ENCODE results near the gene MEGF10. TPM values are rescaled to one million over a fixed set of nuclear protein-coding genes. Genes with fewer than 3 reads are reported as not detected.

Gene MEGF10
- total RNA-seq, 1 donor from 2014 or later: 33.0 TPM

- no peak for FAIRE-seq
- DNase-seq (ENCODE audit: low spot score in 2 of 2): no peak
These were observed 115.9 kb downstream of the MEGF10 start for GRCh38 chr5:127406326-127407121.

GRCh38 chr5:127409246-127409917 is 118.8 kb downstream of the MEGF10 start:
- no peak for FAIRE-seq
- DNase-seq (ENCODE audit: low spot score in 2 of 2): peak in 1 of 2 donors; percentile 13

GRCh38 chr5:127409921-127410675 is 119.5 kb downstream of the MEGF10 start:
- no peak for DNase-seq (ENCODE audit: low spot score in 2 of 2)
- FAIRE-seq: peak; percentile 19

- FAIRE-seq: no peak
- no peak for DNase-seq (ENCODE audit: low spot score in 2 of 2)
These were observed 120.4 kb downstream of the MEGF10 start for GRCh38 chr5:127410959-127411358.

- FAIRE-seq (no peak), DNase-seq (ENCODE audit: low spot score in 2 of 2) (no peak)
These were observed 120.8 kb downstream of the MEGF10 start for GRCh38 chr5:127411381-127411780.

GRCh38 chr5:127412698-127413097 is 122.1 kb downstream of the MEGF10 start:
- FAIRE-seq (no peak), DNase-seq (ENCODE audit: low spot score in 2 of 2) (no peak)

- DNase-seq (ENCODE audit: low spot score in 2 of 2) (no peak), FAIRE-seq (no peak)
These were observed 124.4 kb downstream of the MEGF10 start for GRCh38 chr5:127415034-127415433.

GRCh38 chr5:127416906-127417305 is 126.3 kb downstream of the MEGF10 start:
- FAIRE-seq: no peak
- no peak for DNase-seq (ENCODE audit: low spot score in 2 of 2)

GRCh38 chr5:127417528-127417927 is 126.9 kb downstream of the MEGF10 start:
- FAIRE-seq (no peak), DNase-seq (ENCODE audit: low spot score in 2 of 2) (no peak)

- FAIRE-seq: no peak
- no peak for DNase-seq (ENCODE audit: low spot score in 2 of 2)
These were observed 127.8 kb downstream of the MEGF10 start for GRCh38 chr5:127418367-127418766.

GRCh38 chr5:127418974-127419682 is 128.5 kb downstream of the MEGF10 start:
- FAIRE-seq (no peak), DNase-seq (ENCODE audit: low spot score in 2 of 2) (no peak)

- DNase-seq (ENCODE audit: low spot score in 2 of 2) (no peak), FAIRE-seq (no peak)
These were observed 129.2 kb downstream of the MEGF10 start for GRCh38 chr5:127419683-127420257.

GRCh38 chr5:127420758-127421157 is 130.2 kb downstream of the MEGF10 start:
- no peak for FAIRE-seq
- DNase-seq (ENCODE audit: low spot score in 2 of 2): no peak

GRCh38 chr5:127421471-127421870 is 130.9 kb downstream of the MEGF10 start:
- FAIRE-seq: no peak

GRCh38 chr5:127423173-127423798 is 132.7 kb downstream of the MEGF10 start:
- peak; percentile 30 for FAIRE-seq
- no peak for DNase-seq (ENCODE audit: low spot score in 2 of 2)

More at GRCh38 chr5:127421471-127421870, 130.9 kb downstream of the MEGF10 start:
- DNase-seq (ENCODE audit: low spot score in 2 of 2): no peak

GRCh38 chr5:127425037-127425436 is 134.4 kb downstream of the MEGF10 start:
- no peak for FAIRE-seq

GRCh38 chr5:127425868-127426267 is 135.3 kb downstream of the MEGF10 start:
- no peak for DNase-seq (ENCODE audit: low spot score in 2 of 2)
- no peak for FAIRE-seq

More at GRCh38 chr5:127425037-127425436, 134.4 kb downstream of the MEGF10 start:
- no peak for DNase-seq (ENCODE audit: low spot score in 2 of 2)

GRCh38 chr5:127426661-127427060 is 136.1 kb downstream of the MEGF10 start:
- DNase-seq (ENCODE audit: low spot score in 2 of 2): no peak
- FAIRE-seq: no peak

- FAIRE-seq: no peak
- no peak for DNase-seq (ENCODE audit: low spot score in 2 of 2)
These were observed 137.7 kb downstream of the MEGF10 start for GRCh38 chr5:127428276-127428675.

- FAIRE-seq: no peak
- peak in 1 of 2 donors; percentile 28 for DNase-seq (ENCODE audit: low spot score in 2 of 2)
These were observed 138.2 kb downstream of the MEGF10 start for GRCh38 chr5:127428748-127429147.
